HG03575 (cell line): ENCODE results near the gene ESR1.

Experiments used
- ATAC-seq: cut with Tn5 transposase; IDR thresholded peaks from one replicate; pipeline ENCODE4 v1.9.1; 2021; ENCODE audit not compliant: unreplicated experiment, insufficient number of reproducible peaks, low FRiP score; ENCODE audit errors: extremely low read depth

The ESR1 gene

DNA sequence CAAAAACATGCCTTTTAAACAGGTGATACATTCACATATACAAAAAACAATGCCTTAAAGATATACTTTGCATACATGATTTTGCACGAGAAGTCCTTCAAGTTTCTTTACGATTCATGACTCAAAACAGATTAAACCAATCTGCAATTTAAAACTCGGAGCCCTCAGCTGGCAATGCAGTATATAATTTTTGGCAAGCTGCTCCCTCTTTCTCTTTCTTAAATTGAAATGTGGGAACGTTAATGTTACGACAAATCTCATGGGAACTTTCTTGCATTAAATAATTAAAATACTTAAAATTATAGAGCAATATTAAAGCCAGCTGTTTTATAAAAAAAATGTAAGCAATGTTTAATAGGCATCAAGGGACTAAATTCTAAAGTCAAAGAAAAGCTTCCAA, 334.6 kb downstream of the ESR1 start:
- no peak for ATAC-seq

DNA sequence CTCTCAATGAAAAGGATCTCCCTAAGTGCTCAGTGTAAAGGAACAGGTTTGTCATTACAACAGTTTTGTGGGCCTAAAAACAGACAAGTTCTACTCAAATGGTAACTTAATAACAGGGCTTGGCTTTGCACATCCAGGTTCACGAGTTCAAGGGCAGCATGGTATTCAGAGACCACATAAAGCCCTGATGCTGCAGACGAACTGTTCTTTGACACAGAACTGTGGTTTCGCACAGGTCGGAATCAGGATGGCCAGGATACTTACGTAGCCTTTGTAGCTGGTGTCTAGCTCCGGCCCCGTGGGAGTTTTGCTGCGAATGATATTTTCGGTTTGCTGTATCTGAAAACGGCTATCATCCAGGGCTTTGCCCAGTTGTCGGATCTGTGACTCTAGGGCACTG, 335.9 kb downstream of the ESR1 start:
- no peak for ATAC-seq

DNA sequence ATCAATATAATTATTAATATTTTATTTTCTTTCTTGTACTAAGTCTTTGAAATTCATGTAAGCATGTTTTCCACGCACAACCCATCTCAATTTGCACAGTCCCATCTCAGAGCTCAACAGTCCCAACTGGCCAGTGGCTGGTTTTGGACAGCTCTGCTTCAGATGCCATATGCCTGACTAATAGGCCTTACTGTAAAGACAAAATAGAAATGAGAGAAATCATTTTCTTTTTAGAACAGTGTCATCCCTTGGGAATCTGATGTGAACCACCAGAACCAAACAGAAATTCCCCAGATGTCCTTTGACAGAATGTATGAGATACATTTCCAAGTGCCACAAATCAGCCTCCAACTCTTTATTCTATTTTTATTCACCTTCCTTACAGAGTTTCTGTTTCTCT, 338.9 kb downstream of the ESR1 start:
- ATAC-seq: no peak

DNA sequence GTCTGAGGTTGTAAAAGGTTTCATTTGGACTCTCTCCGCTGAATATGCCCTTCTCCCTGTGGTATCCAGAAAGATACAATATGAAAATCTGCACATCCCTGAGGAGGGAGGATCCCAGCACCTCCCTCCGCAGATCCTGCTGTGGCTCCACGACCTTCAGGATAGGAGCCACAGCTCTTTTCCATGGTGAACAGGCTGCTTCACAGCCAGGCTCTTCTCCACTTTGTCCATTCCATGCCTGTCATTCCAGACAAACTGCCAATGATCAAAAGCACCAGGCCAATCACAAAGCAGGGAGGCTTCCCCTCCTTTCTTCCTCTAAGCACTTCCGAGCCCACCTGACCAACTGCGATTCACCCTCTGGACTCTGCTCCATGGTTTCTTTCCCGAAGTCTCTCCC, 339.8 kb downstream of the ESR1 start:
- no peak for ATAC-seq

DNA sequence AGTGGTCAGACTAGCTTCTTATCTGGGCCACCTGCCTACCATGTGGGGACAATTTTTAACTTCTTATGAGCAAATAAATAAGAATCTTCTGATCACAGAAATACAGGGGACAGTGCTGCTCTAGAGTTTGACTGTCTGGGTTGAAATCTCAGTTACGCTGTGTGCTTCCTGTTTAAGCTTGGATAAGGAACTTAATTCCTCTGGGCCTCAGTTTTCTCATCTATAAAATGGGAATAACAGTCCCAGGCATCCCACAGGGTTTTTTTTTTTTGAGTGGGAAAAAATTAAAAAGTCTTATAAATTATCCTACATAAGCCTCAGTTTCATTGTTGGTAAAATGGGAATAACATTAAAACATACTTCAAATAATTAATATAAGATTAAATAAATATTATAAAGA, 340.9 kb downstream of the ESR1 start:
- ATAC-seq: no peak

DNA sequence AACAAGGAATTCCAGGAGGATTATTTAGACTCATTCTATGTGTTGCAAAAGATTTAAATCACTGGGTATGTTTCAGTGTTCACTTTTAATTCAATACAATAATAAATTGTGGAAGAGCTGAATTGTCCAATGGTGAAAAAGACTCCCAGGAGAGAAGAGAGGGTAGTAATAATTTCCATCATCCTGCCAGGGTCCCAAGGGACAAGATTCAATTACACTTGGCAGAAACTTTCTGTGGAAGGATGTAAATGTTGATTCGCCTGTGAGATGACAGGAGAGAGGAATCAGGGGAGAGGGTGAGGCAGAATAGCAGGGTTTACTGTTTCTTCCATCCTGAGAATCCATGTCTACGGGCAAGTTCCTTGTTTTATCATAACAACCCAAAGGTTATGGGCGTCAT, 342.7 kb downstream of the ESR1 start:
- ATAC-seq: no peak

DNA sequence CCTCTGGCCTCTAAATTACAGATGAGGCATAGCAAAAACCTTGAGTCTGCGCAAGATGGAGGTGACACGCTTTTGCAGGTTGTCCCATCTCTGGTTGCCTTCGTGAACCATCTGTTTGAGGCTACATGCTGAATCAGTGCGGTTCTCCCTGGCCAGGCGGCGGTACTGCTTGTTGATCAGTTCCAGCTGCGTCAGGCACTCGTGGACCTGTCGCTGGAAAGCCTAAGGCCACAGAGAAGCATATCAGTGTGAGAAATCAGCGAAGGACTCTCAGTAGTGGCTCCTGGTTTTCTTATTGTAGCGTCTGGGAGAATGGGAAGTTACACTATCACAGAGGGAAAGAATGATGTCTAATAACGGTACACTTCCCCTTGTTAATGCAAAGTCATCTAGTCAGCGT, 344.4 kb downstream of the ESR1 start:
- ATAC-seq: no peak

DNA sequence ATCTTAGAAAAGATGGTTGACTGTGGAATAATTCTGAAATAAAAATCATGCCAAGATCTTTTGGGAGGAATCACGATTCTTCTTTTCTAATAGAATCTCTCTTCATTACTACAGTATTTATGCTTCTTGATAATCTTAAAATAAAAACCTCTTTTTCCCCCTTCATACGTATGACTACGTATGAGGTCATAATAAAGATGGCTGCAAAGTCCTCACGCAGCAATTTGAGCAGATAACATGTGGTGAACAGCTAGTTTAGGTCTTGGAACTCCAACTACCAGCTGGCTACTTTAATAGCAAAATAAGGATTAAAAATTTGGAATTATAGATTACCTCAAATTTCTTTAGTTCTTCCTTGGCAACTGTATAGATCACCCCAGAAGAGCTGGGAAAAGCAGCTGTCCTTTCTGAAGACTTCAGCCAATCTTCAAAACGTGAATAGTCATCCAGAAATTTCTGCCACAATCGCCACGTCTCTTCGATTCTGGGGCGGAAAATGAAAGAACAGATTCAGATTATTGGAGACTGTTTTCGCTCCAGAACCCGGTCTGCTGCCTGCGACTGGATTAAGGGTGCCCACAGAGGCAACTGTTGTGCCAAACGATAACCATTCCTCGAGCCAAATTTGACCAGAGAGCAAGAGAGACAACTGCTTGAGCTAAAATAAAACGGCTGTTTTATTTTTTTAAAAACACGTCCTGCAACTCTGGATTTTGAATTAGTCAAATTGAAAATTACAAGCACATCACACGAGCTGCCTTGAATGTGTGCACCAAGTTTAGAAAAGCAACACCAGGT, 347.3 kb downstream of the ESR1 start:
- no peak for ATAC-seq

DNA sequence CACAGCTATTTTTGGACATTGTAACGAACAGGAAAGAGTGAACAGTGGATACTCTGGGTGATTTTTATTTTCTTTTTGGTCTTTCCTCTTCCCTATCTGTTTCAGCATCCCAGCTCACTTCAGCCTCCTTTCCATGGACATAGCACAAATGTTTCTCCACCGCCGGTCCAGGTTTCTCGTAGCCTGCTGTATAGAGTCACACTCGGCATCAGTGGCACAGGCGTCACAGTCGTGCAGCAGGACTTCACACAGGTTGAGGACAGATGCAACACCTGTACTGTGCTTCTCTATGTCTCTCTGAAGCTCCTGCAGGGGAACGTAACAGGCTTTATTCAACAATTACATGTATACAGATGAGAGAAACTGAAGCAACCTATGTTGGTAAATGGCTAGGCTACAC, 348.3 kb downstream of the ESR1 start:
- ATAC-seq: no peak

DNA sequence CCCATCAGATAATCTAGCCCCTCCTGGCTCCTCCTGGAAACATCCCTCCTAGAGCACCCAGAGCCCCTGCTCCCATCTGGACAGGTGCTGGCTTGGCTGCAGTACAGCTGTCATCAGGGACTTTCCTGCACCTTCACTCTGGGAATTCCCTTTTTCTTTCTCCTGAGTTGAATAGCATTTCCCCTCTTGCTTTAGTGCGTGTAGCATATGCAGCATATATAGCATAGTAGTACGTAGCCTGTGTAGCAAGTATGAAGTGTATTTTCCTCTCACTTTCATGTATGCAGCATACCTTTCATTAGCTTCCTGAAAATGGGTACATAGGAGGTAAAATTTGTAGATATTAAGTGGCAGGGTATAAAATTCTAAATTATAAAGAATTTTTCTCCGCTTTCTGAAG, 352.9 kb downstream of the ESR1 start:
- peak; percentile 94 for ATAC-seq

DNA sequence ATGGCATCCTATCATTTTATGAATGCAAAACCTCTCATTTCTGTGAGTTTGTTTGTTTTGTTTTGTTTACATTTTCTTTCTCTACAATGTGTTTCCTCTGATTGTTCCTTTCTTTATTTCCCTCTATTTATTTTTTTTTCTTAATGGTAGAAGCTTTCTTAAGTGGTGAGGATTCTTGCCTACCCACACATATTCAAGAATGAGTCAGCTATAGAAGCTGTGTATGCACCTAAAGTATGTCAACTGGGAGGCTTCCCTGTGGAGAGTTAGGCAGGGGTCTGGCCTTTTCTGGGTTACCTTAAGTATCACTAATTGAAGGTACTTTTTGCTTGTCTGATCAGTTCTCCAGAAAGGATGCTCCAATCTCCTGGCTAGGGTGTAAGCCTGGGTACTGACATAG, 354.0 kb downstream of the ESR1 start:
- peak; percentile 32 for ATAC-seq

DNA sequence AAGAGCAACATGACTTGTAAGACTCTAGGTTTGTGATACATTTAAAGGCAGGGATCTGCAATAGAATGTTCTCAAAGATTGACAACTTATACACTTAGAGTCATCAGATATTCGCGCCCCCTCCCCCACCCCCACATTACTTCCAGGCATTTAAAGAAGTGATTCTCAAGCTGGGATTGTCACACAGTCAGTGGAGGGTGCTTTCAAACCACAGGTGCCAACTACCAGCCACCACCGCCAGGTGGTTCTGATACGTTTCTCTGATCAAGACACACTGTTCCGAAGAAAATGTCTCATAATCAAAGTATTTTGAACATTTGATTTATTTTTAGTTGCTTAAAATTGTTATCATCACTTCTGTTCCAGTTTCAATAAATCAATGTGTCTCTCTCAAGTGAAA, 357.5 kb downstream of the ESR1 start:
- ATAC-seq: no peak

DNA sequence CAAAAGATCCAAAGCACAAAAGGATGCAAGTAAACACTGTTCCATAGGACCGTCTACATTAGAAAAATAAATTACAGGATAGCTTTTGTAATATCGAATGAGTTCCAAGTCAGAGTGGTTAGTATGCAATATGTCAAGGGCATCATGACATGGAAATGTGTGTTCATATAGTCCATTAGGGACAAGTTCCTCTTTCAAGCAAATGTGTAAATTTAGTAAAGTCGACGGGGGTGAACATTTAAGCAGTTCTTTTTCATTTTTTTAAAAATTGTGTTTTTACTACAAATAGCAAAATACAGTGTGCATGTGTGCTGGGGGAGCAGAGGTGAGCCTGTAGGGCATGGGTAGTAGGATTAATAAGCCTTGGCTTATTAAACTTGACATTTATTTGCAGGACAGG, 359.0 kb downstream of the ESR1 start:
- no peak for ATAC-seq

DNA sequence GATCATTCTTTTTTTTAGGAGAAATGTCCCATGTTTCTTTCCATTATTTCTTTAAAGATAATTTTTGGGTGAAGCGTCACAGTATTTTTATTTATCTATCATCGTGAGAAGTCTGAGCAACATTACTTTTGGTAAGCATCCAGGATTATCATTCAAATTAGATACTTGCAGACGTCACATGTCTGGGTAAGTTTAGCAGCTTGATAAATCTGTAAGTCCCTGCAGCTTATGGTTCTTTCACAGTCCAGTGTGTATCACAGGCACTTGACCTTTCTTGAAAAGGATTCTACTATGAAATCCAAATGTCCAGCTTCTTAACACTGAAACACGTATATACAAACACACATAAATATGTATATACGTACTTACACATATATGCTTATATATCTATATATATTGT, 359.4 kb downstream of the ESR1 start:
- ATAC-seq: no peak

DNA sequence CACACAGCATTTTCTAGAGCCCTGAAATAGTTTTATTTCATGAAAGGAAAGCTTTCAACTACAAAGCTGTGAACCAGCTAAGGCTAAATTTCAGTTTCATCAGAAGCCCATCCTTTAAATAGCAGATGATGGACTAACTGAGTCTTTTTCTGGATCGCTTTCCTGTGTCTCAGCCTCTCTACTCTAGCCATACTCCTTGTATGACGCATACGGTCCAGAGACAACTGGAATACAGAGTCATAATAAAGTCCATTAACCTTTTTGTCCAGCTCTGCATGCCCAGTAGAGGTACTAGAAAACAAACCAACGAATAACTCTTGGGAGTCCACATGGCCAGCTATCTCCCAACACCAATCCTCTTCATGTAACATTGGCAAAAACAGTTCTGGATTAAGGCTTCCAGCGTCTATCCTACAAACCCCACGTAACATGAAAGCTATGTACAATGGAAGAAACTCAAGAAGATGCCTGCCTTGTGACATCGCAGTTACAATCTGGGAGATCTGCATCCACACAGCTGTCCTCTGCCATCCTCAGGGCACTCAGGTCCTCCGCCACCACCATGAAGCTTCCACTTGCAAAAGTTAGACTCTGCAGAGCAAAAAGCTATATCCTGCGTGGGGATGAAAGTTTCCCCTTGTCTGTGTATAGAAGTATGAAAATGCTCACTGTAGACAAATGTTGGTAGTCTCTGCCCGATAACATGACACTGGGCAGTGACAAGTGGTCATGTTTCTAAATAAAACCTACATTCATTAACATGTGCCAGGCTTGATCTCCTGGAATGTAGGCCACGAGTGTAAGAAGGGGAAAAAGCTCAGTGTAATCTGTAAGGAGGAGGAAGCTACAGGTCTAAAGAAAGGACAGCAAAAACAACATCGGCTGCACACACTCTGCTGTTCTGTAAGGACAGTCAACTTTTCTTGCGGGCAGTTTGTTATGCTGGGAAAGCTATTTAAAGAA, 360.4 kb downstream of the ESR1 start:
- ATAC-seq: no peak

DNA sequence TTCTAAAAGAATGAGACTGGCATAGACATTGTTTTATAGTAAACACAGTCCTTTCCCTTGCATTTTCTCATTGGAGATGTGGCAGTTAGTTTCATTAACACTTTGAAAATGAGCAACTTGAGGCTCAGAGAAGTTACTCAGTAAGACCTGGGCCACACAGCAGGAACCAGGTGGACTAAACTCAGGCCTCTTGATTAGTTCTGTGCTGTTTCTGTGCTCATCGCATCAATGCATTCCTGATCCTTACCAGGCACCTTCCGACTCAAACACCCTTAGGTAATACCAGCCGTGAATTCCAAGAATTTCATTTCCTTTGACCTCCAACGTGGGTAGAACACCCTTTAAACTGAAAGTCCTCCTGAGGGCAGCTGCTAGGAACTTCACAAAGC, 362.8 kb downstream of the ESR1 start:
- ATAC-seq: no peak

DNA sequence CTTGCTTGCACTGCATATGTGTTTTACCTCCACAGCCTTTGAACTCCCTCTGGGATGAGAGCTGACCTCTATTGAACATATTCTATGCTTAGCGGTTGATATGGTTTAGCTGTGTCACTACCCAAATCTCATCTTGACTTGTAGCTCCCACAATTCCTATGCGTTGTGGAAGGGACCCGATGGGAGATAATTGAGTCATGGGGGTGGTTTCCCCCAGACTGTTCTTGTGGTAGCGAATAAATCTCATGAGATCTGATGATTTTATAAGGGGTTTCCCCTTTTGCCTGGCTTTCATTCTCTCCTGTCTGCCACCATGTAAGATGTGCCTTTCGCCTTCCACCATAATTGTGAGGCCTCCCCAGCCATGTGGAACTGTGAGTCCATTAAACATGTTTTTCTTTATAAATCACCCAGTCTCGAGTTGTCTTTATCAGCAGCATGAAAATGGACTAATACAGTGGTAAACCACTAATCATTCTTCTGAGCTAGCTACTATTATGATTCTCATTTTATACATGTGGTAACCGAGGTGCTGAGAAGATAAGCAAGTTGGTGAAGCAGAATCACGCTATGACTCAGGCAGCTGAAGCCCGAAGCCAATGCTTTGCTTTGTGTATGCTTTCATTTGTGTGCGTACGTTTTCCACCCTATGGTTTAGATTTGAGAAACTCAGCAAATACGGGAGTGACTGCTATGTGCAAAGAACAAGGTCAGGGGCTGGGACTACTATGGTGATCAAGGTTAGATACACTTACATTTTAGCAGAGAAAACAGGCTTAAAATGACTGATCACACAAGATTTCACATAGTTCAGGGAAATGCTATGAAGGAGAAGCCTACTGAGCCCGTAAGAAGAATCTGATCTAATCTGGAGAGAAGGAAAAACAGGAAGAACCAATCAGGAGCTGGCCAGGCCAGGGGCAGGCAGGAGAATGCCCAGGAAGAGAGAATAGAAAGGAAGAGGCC, 363.5 kb downstream of the ESR1 start:
- peak; percentile 97 for ATAC-seq

DNA sequence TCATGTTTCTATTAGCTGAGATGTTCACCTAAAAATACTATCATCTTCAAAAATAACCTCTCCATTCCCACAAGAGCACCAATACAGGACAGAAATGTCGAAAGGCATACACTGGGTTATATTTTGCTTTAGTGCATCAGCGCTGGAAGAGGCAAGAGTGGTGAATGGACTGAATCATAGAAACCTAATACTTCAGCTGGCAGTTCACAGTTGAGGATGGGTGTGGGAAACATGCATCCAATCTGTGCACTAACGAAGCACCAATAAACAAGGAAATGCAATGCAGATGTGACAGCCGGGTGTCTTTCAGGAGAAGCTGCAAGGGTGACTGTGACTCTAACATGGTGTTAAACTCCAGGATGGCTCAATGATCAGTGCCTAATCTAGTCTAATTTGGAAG, 365.8 kb downstream of the ESR1 start:
- no peak for ATAC-seq

DNA sequence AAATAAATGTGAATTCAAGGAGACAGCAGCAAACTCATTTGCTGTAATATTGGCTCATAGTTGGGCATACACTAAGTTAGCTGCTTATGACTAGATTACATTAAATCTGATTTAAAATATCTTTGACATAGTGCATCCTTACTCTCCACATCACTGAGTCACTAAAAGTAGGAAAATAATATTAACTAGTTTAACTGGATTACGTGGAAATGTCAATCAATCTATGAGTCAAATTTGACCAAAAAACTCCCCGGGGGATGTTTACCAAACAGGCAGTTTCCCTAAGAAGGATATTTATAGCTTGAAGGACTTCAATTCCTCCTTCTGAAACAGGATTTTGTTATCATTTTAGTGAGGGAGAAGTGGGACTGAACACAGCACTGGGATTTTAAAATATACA, 366.5 kb downstream of the ESR1 start:
- no peak for ATAC-seq
